Activated naive CD8-positive, alpha-beta T cell treated with anti-CD3 and anti-CD28 coated beads, Interleukin-2, amount 50 U/mL, for 24 hours (primary cell): ENCODE measurements around the gene RNF144B.
A peak's percentile ranks its signal among the peaks of the same experiment; 100 is the strongest.

Source experiments
- ATAC-seq: fragments of 150-1000 bp; cut with Tn5 transposase; one replicate; pipeline ENCODE4 v1.10.0; 2021
- DNase-seq: peaks from one replicate; pipeline ENCODE4 v3.0.0; 2021
- H3K27ac Mint-ChIP-seq: one replicate; pipeline ENCODE4 v1.8.0; 2021; ENCODE audit warnings: mild to moderate bottlenecking, mixed read lengths
- H3K27me3 Mint-ChIP-seq: one replicate; pipeline ENCODE4 v1.8.0; 2021; ENCODE audit warnings: mixed read lengths
- H3K36me3 Mint-ChIP-seq: one replicate; pipeline ENCODE4 v1.8.0; 2021; ENCODE audit warnings: low read depth, mixed read lengths
- H3K4me1 Mint-ChIP-seq: one replicate; pipeline ENCODE4 v1.8.0; 2021; ENCODE audit warnings: mixed read lengths
- H3K4me3 Mint-ChIP-seq: one replicate; pipeline ENCODE4 v1.8.0; 2021; ENCODE audit warnings: mild to moderate bottlenecking, moderate library complexity, mixed read lengths
- H3K9me3 Mint-ChIP-seq: one replicate; pipeline ENCODE4 v1.8.0; 2021; ENCODE audit warnings: mixed read lengths

Gene RNF144B

GRCh38 chr6:18410412-18410811 is 23.3 kb downstream of the RNF144B start:
- Mint-ChIP-seq H3K4me3 (no peak overlapping the region), H3K36me3 (peaks cover 8% of the 10 kb centered on the region), H3K4me1 (peaks cover 52% of the 10 kb centered on the region), H3K27ac (peak overlapping the region; percentile 36), H3K9me3 (peaks cover 6% of the 10 kb centered on the region), H3K27me3 (no peaks in the 10 kb centered on the region)
- no peak for ATAC-seq
- no peak for DNase-seq

- peaks cover 39% of the 10 kb centered on the region for H3K4me1 Mint-ChIP-seq
- no peak overlapping the region for H3K27ac Mint-ChIP-seq
- peaks cover 15% of the 10 kb centered on the region for H3K36me3 Mint-ChIP-seq
- no peak overlapping the region for H3K4me3 Mint-ChIP-seq
- DNase-seq (no peak), ATAC-seq (no peak)
- H3K9me3 Mint-ChIP-seq, result peaks cover 6% of the 10 kb centered on the region
- no peaks in the 10 kb centered on the region for H3K27me3 Mint-ChIP-seq
Measured at GRCh38 chr6:18412068-18412467, 24.9 kb downstream of the RNF144B start.

DNA sequence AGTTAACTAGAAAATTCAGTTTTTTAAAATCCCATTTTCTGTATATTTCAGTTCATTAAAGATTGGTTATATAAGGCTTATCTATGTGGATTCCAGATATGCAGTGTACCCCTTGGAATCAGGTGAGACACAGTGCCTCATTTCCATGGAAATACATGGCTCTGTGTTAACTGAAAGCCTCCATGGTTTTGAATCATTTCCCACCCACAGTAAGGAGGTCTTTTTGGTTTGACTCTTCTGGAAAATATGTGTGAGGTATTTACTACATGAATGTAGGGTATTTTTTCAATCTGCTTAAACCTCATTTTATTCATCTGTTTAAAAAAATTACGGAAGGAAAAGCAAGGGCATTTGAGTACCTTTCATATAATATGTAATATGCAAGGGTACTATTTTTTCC is 25.5 kb downstream of the RNF144B start:
- DNase-seq (no peak), ATAC-seq (no peak)
- Mint-ChIP-seq H3K9me3 (peaks cover 6% of the 10 kb centered on the region), H3K4me3 (no peak overlapping the region), H3K4me1 (peaks cover 37% of the 10 kb centered on the region), H3K36me3 (peaks cover 15% of the 10 kb centered on the region), H3K27ac (peak overlapping the region; percentile 31), H3K27me3 (no peaks in the 10 kb centered on the region)

DNA sequence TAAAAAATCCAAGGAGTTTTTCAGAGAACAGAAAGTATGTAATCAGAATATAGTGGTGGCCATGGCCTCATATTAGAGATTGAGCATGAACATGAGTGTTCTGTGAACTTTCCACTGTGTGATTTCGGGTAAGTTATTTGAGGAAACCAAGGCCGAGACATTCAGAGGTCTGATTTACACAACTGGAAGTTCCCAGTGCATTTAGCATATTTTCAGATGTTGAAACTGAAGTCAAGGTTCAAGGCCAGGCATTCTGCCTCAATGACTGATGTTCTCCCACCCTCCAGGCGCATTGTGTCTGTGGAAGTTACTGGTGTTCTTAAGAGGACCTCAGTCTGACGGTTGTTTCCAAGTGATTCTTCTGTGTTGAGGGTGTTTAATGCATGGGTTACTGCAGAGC is 26.2 kb downstream of the RNF144B start:
- H3K36me3 Mint-ChIP-seq, result peaks cover 15% of the 10 kb centered on the region
- H3K4me1 Mint-ChIP-seq, result peaks cover 34% of the 10 kb centered on the region
- H3K27ac Mint-ChIP-seq, result peak overlapping the region; percentile 31
- H3K4me3 Mint-ChIP-seq, result no peak overlapping the region
- ATAC-seq (no peak), DNase-seq (no peak)
- peaks cover 6% of the 10 kb centered on the region for H3K9me3 Mint-ChIP-seq
- H3K27me3 Mint-ChIP-seq, result no peaks in the 10 kb centered on the region

DNA sequence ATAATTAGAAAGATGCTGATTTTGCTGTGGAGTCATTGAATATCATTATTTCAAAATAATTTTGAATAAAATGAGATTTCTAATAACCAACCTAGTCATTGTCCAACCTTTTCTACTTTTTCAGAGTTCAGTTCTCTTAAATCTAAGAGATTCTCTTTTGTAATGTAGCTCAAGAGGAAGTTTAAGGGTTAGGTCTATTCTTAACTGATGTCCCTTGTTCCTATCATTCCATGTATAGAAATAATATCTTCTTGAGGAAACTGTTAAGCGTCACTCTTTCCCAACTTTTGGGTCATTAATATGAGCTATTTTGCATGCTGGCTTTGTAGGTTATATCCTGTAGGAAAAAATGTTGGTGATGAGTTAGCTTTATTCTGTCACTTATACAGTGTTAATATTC is 27.0 kb downstream of the RNF144B start:
- no peak for ATAC-seq
- no peak for DNase-seq
- Mint-ChIP-seq H3K36me3 (peaks cover 15% of the 10 kb centered on the region), H3K4me3 (no peak overlapping the region), H3K4me1 (peaks cover 34% of the 10 kb centered on the region), H3K27me3 (no peaks in the 10 kb centered on the region), H3K9me3 (peaks cover 6% of the 10 kb centered on the region), H3K27ac (no peak overlapping the region)

DNA sequence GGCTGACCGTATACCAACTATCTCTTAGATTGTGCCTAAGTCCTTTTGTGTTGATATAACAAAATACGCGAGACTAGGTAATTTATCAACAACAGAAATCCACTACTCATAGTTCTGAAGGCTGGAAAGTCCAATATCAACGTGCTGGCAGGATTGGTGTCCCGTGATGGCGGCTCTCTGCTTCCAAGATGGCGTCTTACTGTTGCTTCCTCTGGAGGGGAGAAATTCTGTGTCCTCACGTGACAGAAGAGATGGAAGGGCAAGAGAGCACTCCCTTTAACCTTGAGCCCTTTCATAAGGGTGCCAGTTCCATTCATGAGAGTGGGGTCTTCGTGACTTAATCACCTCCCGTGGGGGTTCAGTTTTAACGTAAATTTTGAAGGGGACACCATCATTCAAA is 28.1 kb downstream of the RNF144B start:
- H3K4me3 Mint-ChIP-seq, result no peak overlapping the region
- peaks cover 27% of the 10 kb centered on the region for H3K4me1 Mint-ChIP-seq
- no peak for DNase-seq
- no peak overlapping the region for H3K27ac Mint-ChIP-seq
- no peak for ATAC-seq
- no peaks in the 10 kb centered on the region for H3K27me3 Mint-ChIP-seq
- peaks cover 6% of the 10 kb centered on the region for H3K9me3 Mint-ChIP-seq
- H3K36me3 Mint-ChIP-seq, result peaks cover 15% of the 10 kb centered on the region

DNA sequence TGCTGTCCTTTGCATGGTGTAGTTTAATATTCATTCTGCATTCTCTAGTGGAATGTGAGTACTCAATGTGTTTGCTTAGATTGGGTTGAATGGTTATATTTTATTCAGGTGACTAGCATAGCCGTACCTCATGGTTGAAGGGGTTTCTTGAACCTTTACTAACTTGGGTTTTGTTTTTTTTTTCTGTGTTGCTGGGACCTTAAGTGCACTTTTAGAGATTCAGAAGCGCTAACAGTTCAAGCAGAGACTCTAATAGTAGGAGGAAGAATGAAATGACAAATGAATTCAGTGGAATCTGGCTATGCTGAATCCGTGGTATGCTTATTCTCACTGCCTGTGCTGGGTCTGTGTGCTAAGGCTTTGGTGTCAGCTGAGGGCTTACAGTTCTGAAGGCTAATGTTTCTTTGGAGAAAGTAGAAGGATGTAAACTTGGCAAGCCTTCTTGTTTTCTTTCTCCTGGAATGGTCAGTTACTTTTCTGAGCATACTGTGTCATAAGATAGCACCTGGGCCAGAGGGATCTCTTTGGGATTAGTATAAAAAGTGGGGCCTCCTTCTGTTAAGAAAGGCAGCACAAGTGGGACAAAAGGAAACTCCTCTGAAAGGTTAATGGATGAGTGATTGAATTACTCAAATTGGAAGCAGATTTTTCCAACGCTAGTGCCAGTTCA is 28.7 kb downstream of the RNF144B start:
- no peak overlapping the region for H3K4me3 Mint-ChIP-seq
- H3K4me1 Mint-ChIP-seq, result peaks cover 22% of the 10 kb centered on the region
- peaks cover 11% of the 10 kb centered on the region for H3K36me3 Mint-ChIP-seq
- DNase-seq, result no peak
- no peak for ATAC-seq
- no peak overlapping the region for H3K27ac Mint-ChIP-seq
- peaks cover 6% of the 10 kb centered on the region for H3K9me3 Mint-ChIP-seq
- no peaks in the 10 kb centered on the region for H3K27me3 Mint-ChIP-seq

DNA sequence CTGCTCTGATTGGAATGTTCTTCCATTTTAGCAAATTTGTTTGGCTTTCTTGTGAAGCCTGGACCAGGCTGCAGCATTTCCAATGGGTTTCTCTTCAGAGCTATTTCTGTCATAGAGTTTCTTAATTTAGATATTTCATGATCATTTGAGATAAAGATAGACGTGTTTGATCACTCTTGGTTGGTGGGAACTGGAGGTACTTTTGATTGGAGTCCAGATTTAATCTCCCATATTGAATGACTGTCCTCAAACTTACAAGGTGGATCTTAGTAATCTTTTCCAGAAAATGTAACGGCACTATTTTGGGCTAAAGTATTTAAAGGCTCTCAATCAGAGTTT is 29.2 kb downstream of the RNF144B start:
- Mint-ChIP-seq H3K36me3 (peaks cover 11% of the 10 kb centered on the region), H3K4me1 (peaks cover 22% of the 10 kb centered on the region), H3K27me3 (no peaks in the 10 kb centered on the region), H3K27ac (no peak overlapping the region), H3K9me3 (peaks cover 6% of the 10 kb centered on the region), H3K4me3 (no peak overlapping the region)
- DNase-seq (no peak), ATAC-seq (no peak)

- Mint-ChIP-seq H3K4me1 (peaks cover 2% of the 10 kb centered on the region), H3K27ac (no peak overlapping the region), H3K9me3 (peaks cover 6% of the 10 kb centered on the region), H3K36me3 (peaks cover 14% of the 10 kb centered on the region), H3K4me3 (no peak overlapping the region), H3K27me3 (no peaks in the 10 kb centered on the region)
- no peak for ATAC-seq
- DNase-seq, result no peak
Measured at GRCh38 chr6:18420328-18420727, 33.2 kb downstream of the RNF144B start.

DNA sequence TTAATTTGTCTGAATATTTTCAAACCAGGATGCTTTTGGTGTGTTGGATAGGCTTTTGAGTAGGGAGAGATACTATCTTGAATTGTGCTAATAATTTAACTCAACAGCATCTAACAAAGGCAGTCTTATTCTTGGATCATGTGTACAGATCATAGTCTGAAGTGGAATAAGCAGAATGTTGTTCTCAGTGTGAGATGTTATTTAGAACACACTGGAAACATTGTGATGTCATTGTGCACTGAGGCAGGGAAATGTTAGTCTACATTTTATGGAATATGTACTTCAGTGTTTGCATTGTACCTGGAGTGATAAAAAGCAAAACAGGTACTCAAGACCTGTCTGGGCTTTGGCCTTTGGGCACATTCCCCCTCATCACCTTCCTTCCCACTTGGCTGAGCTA is 35.0 kb downstream of the RNF144B start:
- ATAC-seq, result no peak
- Mint-ChIP-seq H3K27me3 (no peaks in the 10 kb centered on the region), H3K36me3 (peaks cover 2% of the 10 kb centered on the region), H3K9me3 (no peaks in the 10 kb centered on the region), H3K4me3 (no peak overlapping the region), H3K27ac (no peak overlapping the region), H3K4me1 (peaks cover 13% of the 10 kb centered on the region)
- DNase-seq, result no peak

DNA sequence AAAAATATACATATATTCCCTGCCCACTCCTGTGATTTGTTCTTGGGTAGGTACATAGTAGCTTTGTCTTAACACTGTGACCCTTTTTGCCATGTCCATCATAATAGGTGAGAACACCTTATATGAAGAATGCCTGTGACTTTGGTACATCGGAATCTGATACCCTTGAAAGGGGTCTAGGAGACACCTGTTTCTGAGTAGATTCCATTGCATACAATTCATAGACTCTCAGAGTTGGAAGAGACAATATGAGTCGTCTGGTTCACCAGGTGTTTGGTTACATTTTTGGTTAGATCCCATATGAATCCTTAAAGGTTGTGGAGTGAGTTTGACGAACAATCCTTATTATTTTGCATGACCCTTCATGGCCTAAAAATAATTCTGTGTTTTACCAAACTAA is 36.3 kb downstream of the RNF144B start:
- Mint-ChIP-seq H3K4me1 (peaks cover 13% of the 10 kb centered on the region), H3K4me3 (no peak overlapping the region), H3K27me3 (no peaks in the 10 kb centered on the region), H3K9me3 (no peaks in the 10 kb centered on the region), H3K36me3 (peaks cover 9% of the 10 kb centered on the region), H3K27ac (no peak overlapping the region)
- no peak for DNase-seq
- no peak for ATAC-seq

GRCh38 chr6:18424201-18424600 is 37.1 kb downstream of the RNF144B start:
- H3K27ac Mint-ChIP-seq, result no peak overlapping the region
- H3K9me3 Mint-ChIP-seq, result no peaks in the 10 kb centered on the region
- peaks cover 13% of the 10 kb centered on the region for H3K4me1 Mint-ChIP-seq
- H3K27me3 Mint-ChIP-seq, result no peaks in the 10 kb centered on the region
- ATAC-seq (no peak), DNase-seq (no peak)
- no peak overlapping the region for H3K4me3 Mint-ChIP-seq
- H3K36me3 Mint-ChIP-seq, result peaks cover 9% of the 10 kb centered on the region

DNA sequence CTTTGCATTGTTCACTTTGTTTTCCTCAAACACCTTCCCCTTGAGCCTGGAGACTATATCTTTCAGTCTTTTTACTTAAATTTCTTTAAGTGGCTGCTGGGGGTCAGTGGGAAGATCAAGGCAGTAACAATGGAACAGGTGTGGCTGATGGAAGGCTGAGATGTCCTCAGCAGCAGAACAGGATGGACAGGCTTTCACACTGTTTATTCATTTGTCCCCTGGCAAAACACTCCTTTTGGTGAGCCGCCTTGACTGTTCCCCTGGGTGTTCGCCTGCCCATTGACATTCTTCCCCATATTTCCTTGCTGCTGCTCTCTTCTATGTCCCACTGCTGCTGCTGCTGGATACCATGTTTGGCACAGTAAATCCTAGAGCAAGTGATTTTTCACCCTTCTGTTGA is 38.1 kb downstream of the RNF144B start:
- DNase-seq (no peak), ATAC-seq (no peak)
- peaks cover 13% of the 10 kb centered on the region for H3K4me1 Mint-ChIP-seq
- H3K4me3 Mint-ChIP-seq, result no peak overlapping the region
- H3K27me3 Mint-ChIP-seq, result no peaks in the 10 kb centered on the region
- no peaks in the 10 kb centered on the region for H3K9me3 Mint-ChIP-seq
- no peak overlapping the region for H3K27ac Mint-ChIP-seq
- H3K36me3 Mint-ChIP-seq, result peaks cover 9% of the 10 kb centered on the region

DNA sequence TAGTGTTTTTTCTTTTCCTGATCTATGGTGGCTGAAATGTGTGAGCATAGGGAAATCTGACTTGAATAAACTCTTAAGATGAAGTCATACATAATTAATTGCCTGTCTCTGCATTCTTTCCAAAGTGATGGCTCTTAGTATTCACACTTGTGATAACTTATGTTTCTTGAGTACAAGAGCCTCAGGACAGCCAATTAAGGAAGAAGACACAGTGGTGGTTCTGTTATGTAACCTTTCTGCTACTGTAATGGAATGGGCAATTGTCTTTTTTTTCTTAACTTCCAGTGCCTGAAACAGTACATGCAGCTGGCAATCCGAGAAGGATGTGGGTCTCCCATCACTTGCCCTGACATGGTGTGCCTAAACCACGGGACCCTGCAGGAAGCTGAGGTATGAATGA is 40.1 kb downstream of the RNF144B start:
- DNase-seq, result no peak
- ATAC-seq, result no peak
- peaks cover 19% of the 10 kb centered on the region for H3K4me1 Mint-ChIP-seq
- H3K9me3 Mint-ChIP-seq, result no peaks in the 10 kb centered on the region
- no peak overlapping the region for H3K27ac Mint-ChIP-seq
- peaks cover 9% of the 10 kb centered on the region for H3K36me3 Mint-ChIP-seq
- H3K27me3 Mint-ChIP-seq, result no peaks in the 10 kb centered on the region
- no peak overlapping the region for H3K4me3 Mint-ChIP-seq

DNA sequence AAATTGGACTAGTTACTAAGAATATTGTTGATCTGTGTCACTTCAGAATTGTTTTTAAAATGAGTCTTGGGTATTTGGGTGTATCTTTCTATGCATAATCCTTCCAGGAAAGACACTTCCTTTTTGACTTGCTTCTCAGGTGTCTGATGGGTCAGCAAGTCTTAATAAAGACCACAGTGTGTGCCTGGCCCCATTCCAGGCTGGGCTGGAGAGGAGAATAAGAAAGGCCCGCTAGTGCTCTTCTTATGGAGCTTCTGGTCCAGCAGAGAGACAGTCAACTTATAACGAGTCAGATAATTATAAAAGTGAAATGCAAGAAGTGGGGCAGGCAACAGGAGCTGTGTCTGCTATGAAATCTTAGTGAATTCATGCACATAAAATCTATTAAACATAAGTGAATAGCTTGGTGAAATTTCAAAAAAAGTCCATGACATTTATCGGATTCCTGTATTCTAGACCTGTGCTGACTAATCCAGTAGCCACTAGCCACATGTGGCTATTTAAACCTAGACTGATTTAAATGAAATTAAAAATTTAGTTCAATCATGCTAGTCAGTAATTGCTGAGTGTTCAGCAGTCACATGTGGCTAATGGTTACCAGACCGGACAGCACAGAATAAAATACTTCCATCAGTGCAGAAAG is 42.6 kb downstream of the RNF144B start:
- DNase-seq, result no peak
- Mint-ChIP-seq H3K27ac (no peak overlapping the region), H3K4me1 (peaks cover 24% of the 10 kb centered on the region), H3K36me3 (peaks cover 9% of the 10 kb centered on the region), H3K4me3 (no peak overlapping the region), H3K9me3 (no peaks in the 10 kb centered on the region), H3K27me3 (no peaks in the 10 kb centered on the region)
- ATAC-seq, result no peak

DNA sequence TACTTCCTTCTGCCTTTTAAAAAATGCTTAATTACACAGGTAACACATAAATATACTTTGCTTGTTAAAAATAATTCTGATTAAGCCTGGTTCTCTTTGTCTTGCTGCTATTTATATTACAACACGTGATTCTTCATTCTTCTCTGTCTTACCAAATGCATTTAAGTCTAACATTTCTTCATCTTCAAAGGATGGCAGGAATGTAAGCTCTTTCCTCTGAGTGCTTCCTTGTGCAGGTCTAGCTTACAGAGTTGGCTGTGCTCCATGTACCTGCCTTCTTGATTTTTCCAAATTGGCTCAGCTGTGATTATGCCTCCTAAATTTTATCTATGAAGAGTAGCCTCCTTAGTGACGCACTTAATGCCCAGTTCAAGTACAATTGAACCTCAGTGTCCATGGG is 44.4 kb downstream of the RNF144B start:
- Mint-ChIP-seq H3K36me3 (peaks cover 9% of the 10 kb centered on the region), H3K9me3 (no peaks in the 10 kb centered on the region), H3K4me3 (no peak overlapping the region), H3K27me3 (no peaks in the 10 kb centered on the region), H3K27ac (no peak overlapping the region), H3K4me1 (peaks cover 15% of the 10 kb centered on the region)
- ATAC-seq (no peak), DNase-seq (no peak)
